DND-41 (cell line): ENCODE measurements around the gene FRYL.

Experiments used
- ATAC-seq: fragments of 200-7000 bp; cut with Tn5 transposase; 3 replicates; pipeline ENCODE4 v1.9.1; 2021; ENCODE audit warnings: low read depth; ENCODE audit not compliant: insufficient read depth
- DNase-seq: peaks from one replicate; pipeline ENCODE4 v3.0.0-alpha.2; 2020
- H2AFZ ChIP-seq: 2 replicates; pipeline ENCODE4 v1.6.0; 2012; ENCODE audit warnings: low read depth, low read length
- H3K27ac ChIP-seq: 2 replicates; pipeline ENCODE4 v1.5.1; 2012; ENCODE audit warnings: low read length, inconsistent platforms
- H3K27me3 ChIP-seq: fragments of 200-600 bp; sonication (generic); 2 replicates; pipeline ENCODE4 v1.6.0; 2012; ENCODE audit warnings: low read length, mild to moderate bottlenecking, inconsistent platforms; ENCODE audit not compliant: insufficient read depth, poor library complexity
- H3K36me3 ChIP-seq: 2 replicates; pipeline ENCODE4 v1.5.1; 2012; ENCODE audit warnings: low read length, inconsistent platforms; ENCODE audit not compliant: insufficient read depth
- H3K4me1 ChIP-seq: 2 replicates; pipeline ENCODE4 v1.5.1; 2012; ENCODE audit warnings: mild to moderate bottlenecking, low read length; ENCODE audit not compliant: insufficient read depth
- H3K4me2 ChIP-seq: 2 replicates; pipeline ENCODE4 v1.6.0; 2012; ENCODE audit warnings: mild to moderate bottlenecking, moderate library complexity, low read length, inconsistent platforms; ENCODE audit not compliant: insufficient read depth
- H3K4me3 ChIP-seq, 2 experiments: fragments of 200-600 bp in 1 of 2; shearing (Covaris generic) in 1 of 2; 2 replicates each; pipeline ENCODE4 v1.5.1; 2012 to 2016; ENCODE audit warnings: inconsistent platforms in 2 of 2, low read length in 2 of 2, mild to moderate bottlenecking in 2 of 2, low read depth in 1 of 2, moderate library complexity in 1 of 2
- H3K79me2 ChIP-seq: 2 replicates; pipeline ENCODE4 v1.6.0; 2012; ENCODE audit warnings: low read length, inconsistent platforms; ENCODE audit not compliant: insufficient read depth
- H3K9ac ChIP-seq: 2 replicates; pipeline ENCODE4 v1.6.0; 2012; ENCODE audit warnings: low read depth, mild to moderate bottlenecking, inconsistent platforms, low read length, moderate library complexity
- H3K9me3 ChIP-seq: 2 replicates; pipeline ENCODE4 v1.5.1; 2012; ENCODE audit warnings: low read length, moderate library complexity, mild to moderate bottlenecking, inconsistent platforms; ENCODE audit not compliant: insufficient read depth, severe bottlenecking
- H4K20me1 ChIP-seq: 2 replicates; pipeline ENCODE4 v1.6.0; 2012; ENCODE audit warnings: low read length; ENCODE audit not compliant: insufficient read depth
- CTCF ChIP-seq: IDR thresholded peaks from 2 replicates; pipeline ENCODE4 v1.5.1; 2012; ENCODE audit warnings: borderline replicate concordance, low read length, moderate library complexity, mild to moderate bottlenecking; ENCODE audit not compliant: poor library complexity, severe bottlenecking; ENCODE audit errors: extremely low read depth
- EZH2 ChIP-seq: IDR thresholded peaks from 3 replicates; pipeline ENCODE4 v1.6.1; 2012; ENCODE audit warnings: borderline replicate concordance, low read depth, mild to moderate bottlenecking, moderate library complexity, low read length, inconsistent platforms; ENCODE audit not compliant: severe bottlenecking

The FRYL gene

GRCh38 chr4:48665555-48666186 lies 114.4 kb downstream of the FRYL start:
- Histone ChIP-seq H3K79me2 (peaks cover 84% of the 10 kb centered on the region), H3K9me3 (no peaks in the 10 kb centered on the region), H3K4me1 (no peaks in the 10 kb centered on the region), H3K9ac (no peak overlapping the region), H3K27ac (no peak overlapping the region), H3K4me3 (no peak overlapping the region), H3K4me2 (no peak overlapping the region), H3K36me3 (peaks cover 4% of the 10 kb centered on the region; the same call in 1 of the 2 replicates), H3K27me3 (no peaks in the 10 kb centered on the region), H4K20me1 (peaks cover 18% of the 10 kb centered on the region), H2AFZ (no peak overlapping the region)
- DNase-seq (no peak), ATAC-seq (peak; percentile 29; the same call in 1 of the 3 replicates)
- no peak for TF ChIP-seq CTCF
- no peak for TF ChIP-seq EZH2

- Histone ChIP-seq H3K4me2 (no peak overlapping the region), H3K36me3 (peaks cover 4% of the 10 kb centered on the region; the same call in 1 of the 2 replicates), H3K4me3 (no peak overlapping the region), H3K27me3 (no peaks in the 10 kb centered on the region), H3K9me3 (no peaks in the 10 kb centered on the region), H3K79me2 (peaks cover 87% of the 10 kb centered on the region), H3K4me1 (no peaks in the 10 kb centered on the region), H3K9ac (no peak overlapping the region), H4K20me1 (peaks cover 16% of the 10 kb centered on the region), H2AFZ (no peak overlapping the region), H3K27ac (no peak overlapping the region)
- DNase-seq, result no peak
- TF ChIP-seq EZH2 (no peak), CTCF (no peak)
- ATAC-seq, result no peak
These were observed 115.1 kb downstream of the FRYL start for GRCh38 chr4:48664938-48665337.

GRCh38 chr4:48661391-48661790 lies 118.7 kb downstream of the FRYL start:
- Histone ChIP-seq H3K4me1 (no peaks in the 10 kb centered on the region), H3K4me3 (no peak overlapping the region), H3K4me2 (no peak overlapping the region), H3K79me2 (peaks cover 87% of the 10 kb centered on the region), H3K27me3 (no peaks in the 10 kb centered on the region), H4K20me1 (peaks cover 20% of the 10 kb centered on the region), H3K27ac (no peak overlapping the region), H3K9me3 (no peaks in the 10 kb centered on the region), H2AFZ (no peak overlapping the region), H3K9ac (no peak overlapping the region), H3K36me3 (peaks cover 4% of the 10 kb centered on the region; the same call in 1 of the 2 replicates)
- DNase-seq (no peak), ATAC-seq (no peak)
- TF ChIP-seq CTCF (no peak), EZH2 (no peak)
